ENCODE results near the gene CPNE4.

Gene CPNE4

GRCh38 chr3:131549340-131549739, 485.5 kb downstream of the CPNE4 start:
- Histone ChIP-seq H3K4me1 (ENCODE audit: control insufficient read depth, low read length) (no peaks in the 10 kb centered on the region), H3K27ac (ENCODE audit: low read depth, low read length) (no peak overlapping the region), H3K36me3 (ENCODE audit: control insufficient read depth, low read length) (no peaks in the 10 kb centered on the region), H3K9me3 (ENCODE audit: control insufficient read depth, insufficient read depth, low read length) (no peaks in the 10 kb centered on the region), H3K27me3 (ENCODE audit: control insufficient read depth, low read length) (no peaks in the 10 kb centered on the region), H3K4me3 (ENCODE audit: low read length) (no peak overlapping the region), H3K9me2 (replicated peaks; ENCODE audit: control insufficient read depth, low read length) (no peaks in the 10 kb centered on the region), H3K79me2 (ENCODE audit: control insufficient read depth, low read length) (no peaks in the 10 kb centered on the region), H3F3A (ENCODE audit: control insufficient read depth, insufficient read depth) (no peaks in the 10 kb centered on the region), H3K4me2 (ENCODE audit: low read length) (no peak overlapping the region), H4K20me1 (ENCODE audit: control insufficient read depth, insufficient read depth, low read depth, low read length) (no peaks in the 10 kb centered on the region)
- TF ChIP-seq EZH2phosphoT487 (IDR thresholded peaks at IDR 0.05; ENCODE audit: borderline replicate concordance, low read length) (no peak), CTCF (IDR thresholded peaks at IDR 0.05; ENCODE audit: low read depth, low read length, poor library complexity, severe bottlenecking) (peak; percentile 53)

DNA sequence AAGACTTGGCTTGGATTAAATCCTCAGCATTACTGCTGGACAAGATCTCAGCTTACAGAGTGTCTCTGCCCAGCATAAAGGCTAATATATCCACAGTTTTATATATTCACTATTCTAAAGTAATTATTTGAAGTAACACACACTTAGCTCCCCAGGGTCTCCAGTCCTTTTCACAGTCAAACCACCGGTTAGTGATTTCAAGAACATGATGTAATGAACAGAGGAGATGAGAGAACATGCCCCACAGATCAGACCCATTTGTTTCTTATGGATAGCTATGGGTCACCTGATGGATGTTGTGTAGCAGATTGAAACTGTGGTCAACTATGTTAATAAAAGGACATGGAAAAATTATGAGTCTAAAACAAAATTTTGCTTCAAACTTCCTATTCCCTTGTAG, 487.2 kb downstream of the CPNE4 start:
- H3F3A ChIP-seq (ENCODE audit: control insufficient read depth, insufficient read depth): no peaks in the 10 kb centered on the region
- H3K27me3 ChIP-seq (ENCODE audit: control insufficient read depth, low read length): no peaks in the 10 kb centered on the region
- no peaks in the 10 kb centered on the region for H3K36me3 ChIP-seq (ENCODE audit: control insufficient read depth, low read length)
- H3K79me2 ChIP-seq (ENCODE audit: control insufficient read depth, low read length): no peaks in the 10 kb centered on the region
- no peak overlapping the region for H3K4me2 ChIP-seq (ENCODE audit: low read length)
- H3K27ac ChIP-seq (ENCODE audit: low read depth, low read length): no peak overlapping the region
- H4K20me1 ChIP-seq (ENCODE audit: control insufficient read depth, insufficient read depth, low read depth, low read length): no peaks in the 10 kb centered on the region
- no peak overlapping the region for H3K4me3 ChIP-seq (ENCODE audit: low read length)
- no peaks in the 10 kb centered on the region for H3K9me3 ChIP-seq (ENCODE audit: control insufficient read depth, insufficient read depth, low read length)
- no peaks in the 10 kb centered on the region for H3K9me2 ChIP-seq (replicated peaks; ENCODE audit: control insufficient read depth, low read length)
- no peaks in the 10 kb centered on the region for H3K4me1 ChIP-seq (ENCODE audit: control insufficient read depth, low read length)
- TF ChIP-seq EZH2phosphoT487 (IDR thresholded peaks at IDR 0.05; ENCODE audit: borderline replicate concordance, low read length): no peak

DNA sequence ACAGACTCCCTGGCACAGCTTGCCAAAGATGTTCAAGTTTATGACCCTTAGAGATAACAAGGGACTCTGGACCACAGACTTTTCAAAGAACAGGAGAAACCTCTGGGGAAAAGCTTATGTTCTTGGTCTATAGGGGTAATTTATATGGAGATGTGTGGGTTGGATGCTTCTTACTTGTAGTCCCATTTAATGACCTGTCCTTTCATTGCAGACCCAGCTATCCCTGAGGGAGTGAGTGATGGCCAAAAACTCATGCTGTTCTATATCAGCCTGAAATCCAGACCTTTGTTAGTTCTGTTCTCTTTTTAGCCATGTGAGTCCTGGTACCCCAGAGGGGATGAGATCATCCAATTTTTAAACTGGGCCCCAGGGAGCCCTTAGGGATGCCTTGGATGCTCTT, 488.4 kb downstream of the CPNE4 start:
- Histone ChIP-seq H3K4me2 (ENCODE audit: low read length) (no peak overlapping the region), H3K27ac (ENCODE audit: low read depth, low read length) (no peak overlapping the region), H3K4me3 (ENCODE audit: low read length) (no peak overlapping the region), H3K79me2 (ENCODE audit: control insufficient read depth, low read length) (no peaks in the 10 kb centered on the region), H3K4me1 (ENCODE audit: control insufficient read depth, low read length) (no peaks in the 10 kb centered on the region), H3F3A (ENCODE audit: control insufficient read depth, insufficient read depth) (no peaks in the 10 kb centered on the region), H3K9me3 (ENCODE audit: control insufficient read depth, insufficient read depth, low read length) (no peaks in the 10 kb centered on the region), H3K27me3 (ENCODE audit: control insufficient read depth, low read length) (no peaks in the 10 kb centered on the region), H3K36me3 (ENCODE audit: control insufficient read depth, low read length) (no peaks in the 10 kb centered on the region), H4K20me1 (ENCODE audit: control insufficient read depth, insufficient read depth, low read depth, low read length) (no peaks in the 10 kb centered on the region), H3K9me2 (replicated peaks; ENCODE audit: control insufficient read depth, low read length) (no peaks in the 10 kb centered on the region)
- TF ChIP-seq CTCF (IDR thresholded peaks at IDR 0.05; ENCODE audit: low read depth, low read length, poor library complexity, severe bottlenecking) (no peak), EZH2phosphoT487 (IDR thresholded peaks at IDR 0.05; ENCODE audit: borderline replicate concordance, low read length) (no peak)

GRCh38 chr3:131544557-131544956, 490.3 kb downstream of the CPNE4 start:
- Histone ChIP-seq H3F3A (ENCODE audit: control insufficient read depth, insufficient read depth) (no peaks in the 10 kb centered on the region), H3K4me1 (ENCODE audit: control insufficient read depth, low read length) (no peaks in the 10 kb centered on the region), H3K4me2 (ENCODE audit: low read length) (no peak overlapping the region), H3K9me3 (ENCODE audit: control insufficient read depth, insufficient read depth, low read length) (no peaks in the 10 kb centered on the region), H3K4me3 (ENCODE audit: low read length) (no peak overlapping the region), H3K36me3 (ENCODE audit: control insufficient read depth, low read length) (no peaks in the 10 kb centered on the region), H3K27ac (ENCODE audit: low read depth, low read length) (no peak overlapping the region), H3K79me2 (ENCODE audit: control insufficient read depth, low read length) (no peaks in the 10 kb centered on the region), H4K20me1 (ENCODE audit: control insufficient read depth, insufficient read depth, low read depth, low read length) (no peaks in the 10 kb centered on the region), H3K27me3 (ENCODE audit: control insufficient read depth, low read length) (no peaks in the 10 kb centered on the region), H3K9me2 (replicated peaks; ENCODE audit: control insufficient read depth, low read length) (no peaks in the 10 kb centered on the region)
- TF ChIP-seq CTCF (IDR thresholded peaks at IDR 0.05; ENCODE audit: low read depth, low read length, poor library complexity, severe bottlenecking) (no peak), EZH2phosphoT487 (IDR thresholded peaks at IDR 0.05; ENCODE audit: borderline replicate concordance, low read length) (no peak)

Data from DOHH2 (cell line).